Right renal pelvis (tissue), 4 donors: ENCODE measurements around the gene ATRNL1. TPM values are rescaled to one million over a fixed set of nuclear protein-coding genes. Genes with fewer than 3 reads are reported as not detected.
"Not testable (repeated sequence)": the region's sequence is repeated elsewhere in the genome, so short reads cannot be mapped to it uniquely, and the experiment has no call there.

Experiments used
- DNase-seq, 4 donors: peaks; one replicate each; pipeline ENCODE4 v3.0.0-alpha.2; 2013; ENCODE audit warnings: low read depth in 4 of 4, low spot score in 3 of 4, missing footprints in 1 of 4
- polyA plus RNA-seq, 4 donors: library from polyadenylated mRNA; unstranded; fragments of 120-200 nt; gene quantifications; one replicate each; pipeline ENCODE4 v1.2.1, GENCODE V29; 2013; ENCODE audit not compliant: insufficient read length in 4 of 4

Gene ATRNL1
- polyA plus RNA-seq, 4 donors, result 21.9 to 31.7 (median 28.9) TPM

GRCh38 chr10:115405838-115406237 is 312.7 kb downstream of the ATRNL1 start:
- not testable (repeated sequence) for DNase-seq

- no peak for DNase-seq
These were observed 316.2 kb downstream of the ATRNL1 start for GRCh38 chr10:115409347-115409746.

- no peak for DNase-seq
These were observed 324.6 kb downstream of the ATRNL1 start for GRCh38 chr10:115417585-115418265.

- DNase-seq, result no peak
These were observed 329.5 kb downstream of the ATRNL1 start for GRCh38 chr10:115422624-115423023.

GRCh38 chr10:115427611-115428010 is 334.4 kb downstream of the ATRNL1 start:
- no peak for DNase-seq

GRCh38 chr10:115432188-115432819 is 339.1 kb downstream of the ATRNL1 start:
- peak in 1 of 4 donors; percentile 2 for DNase-seq

- DNase-seq, result no peak
These were observed 343.8 kb downstream of the ATRNL1 start for GRCh38 chr10:115436999-115437398.

GRCh38 chr10:115441907-115442545 is 348.9 kb downstream of the ATRNL1 start:
- DNase-seq, result no peak

- DNase-seq, result no peak
These were observed 363.6 kb downstream of the ATRNL1 start for GRCh38 chr10:115456812-115457211.

- DNase-seq, result no peak
These were observed 390.1 kb downstream of the ATRNL1 start for GRCh38 chr10:115483294-115483693.

- DNase-seq, result no peak
These were observed 398.5 kb downstream of the ATRNL1 start for GRCh38 chr10:115491526-115492140.

GRCh38 chr10:115503546-115503945 is 410.4 kb downstream of the ATRNL1 start:
- no peak for DNase-seq

- no peak for DNase-seq
These were observed 421.7 kb downstream of the ATRNL1 start for GRCh38 chr10:115514895-115515294.

GRCh38 chr10:115525141-115525540 is 432.0 kb downstream of the ATRNL1 start:
- no peak for DNase-seq

GRCh38 chr10:115527682-115528081 is 434.5 kb downstream of the ATRNL1 start:
- DNase-seq, result not testable (repeated sequence)

- not testable (repeated sequence) for DNase-seq
These were observed 443.2 kb downstream of the ATRNL1 start for GRCh38 chr10:115536401-115536800.

- DNase-seq, result no peak
These were observed 446.1 kb downstream of the ATRNL1 start for GRCh38 chr10:115539142-115539762.

GRCh38 chr10:115555887-115556402 is 462.8 kb downstream of the ATRNL1 start:
- DNase-seq, result no peak

GRCh38 chr10:115558252-115558651 is 465.1 kb downstream of the ATRNL1 start:
- DNase-seq, result no peak

- no peak for DNase-seq
These were observed 473.7 kb downstream of the ATRNL1 start for GRCh38 chr10:115566867-115567266.
